BJ (cell line): ENCODE results near the gene TFF2. TPM values are rescaled to one million over a fixed set of nuclear protein-coding genes. Genes with fewer than 3 reads are reported as not detected.
A peak's percentile ranks its signal among the peaks of the same experiment; 100 is the strongest.

Experiments
- CTCF ChIA-PET: fragments of 350-600 bp; formaldehyde crosslinking; extraction: SDS; loops from one replicate; lab custom pipeline; 2021; ENCODE audit warnings: antibody characterized with exemption, inconsistent platforms; lab: Yijun Ruan, JAX
- POLR2A ChIA-PET: fragments of 300-600 bp; sonication (Branson Sonifier 250); formaldehyde crosslinking; extraction: SDS; loops from one replicate; lab custom pipeline; 2021; ENCODE audit warnings: antibody characterized with exemption; lab: Charles Lee
- DNase-seq: peaks from one replicate; pipeline ENCODE4 v3.0.0-alpha.2; 2011; ENCODE audit warnings: low read depth
- H3K27me3 ChIP-seq: 2 replicates; pipeline ENCODE4 v1.6.0; 2011; ENCODE audit warnings: low read length; ENCODE audit not compliant: control insufficient read depth, insufficient read depth
- H3K36me3 ChIP-seq: 2 replicates; pipeline ENCODE4 v1.5.1; 2011; ENCODE audit warnings: low read length; ENCODE audit not compliant: control insufficient read depth, insufficient read depth
- H3K4me3 ChIP-seq: 2 replicates; pipeline ENCODE4 v1.5.1; 2011; ENCODE audit warnings: low read depth, mild to moderate bottlenecking, control low read depth, low read length
- polyA plus RNA-seq: library from polyadenylated mRNA; depleted of rRNA; stranded (reverse); fragments of >200 nt; gene quantifications from 2 replicates; pipeline ENCODE4 v1.2.3, GENCODE V29; 2011
- TF ChIP-seq, protein P1 (sequence below): IDR thresholded peaks from 2 replicates; pipeline ENCODE4 v1.5.1; 2011; ENCODE audit warnings: low read depth, mild to moderate bottlenecking, control low read depth, inconsistent platforms, low read length, moderate library complexity; ENCODE audit not compliant: insufficient read depth

The TFF2 gene
- polyA plus RNA-seq, 1 experiment = not detected

DNA sequence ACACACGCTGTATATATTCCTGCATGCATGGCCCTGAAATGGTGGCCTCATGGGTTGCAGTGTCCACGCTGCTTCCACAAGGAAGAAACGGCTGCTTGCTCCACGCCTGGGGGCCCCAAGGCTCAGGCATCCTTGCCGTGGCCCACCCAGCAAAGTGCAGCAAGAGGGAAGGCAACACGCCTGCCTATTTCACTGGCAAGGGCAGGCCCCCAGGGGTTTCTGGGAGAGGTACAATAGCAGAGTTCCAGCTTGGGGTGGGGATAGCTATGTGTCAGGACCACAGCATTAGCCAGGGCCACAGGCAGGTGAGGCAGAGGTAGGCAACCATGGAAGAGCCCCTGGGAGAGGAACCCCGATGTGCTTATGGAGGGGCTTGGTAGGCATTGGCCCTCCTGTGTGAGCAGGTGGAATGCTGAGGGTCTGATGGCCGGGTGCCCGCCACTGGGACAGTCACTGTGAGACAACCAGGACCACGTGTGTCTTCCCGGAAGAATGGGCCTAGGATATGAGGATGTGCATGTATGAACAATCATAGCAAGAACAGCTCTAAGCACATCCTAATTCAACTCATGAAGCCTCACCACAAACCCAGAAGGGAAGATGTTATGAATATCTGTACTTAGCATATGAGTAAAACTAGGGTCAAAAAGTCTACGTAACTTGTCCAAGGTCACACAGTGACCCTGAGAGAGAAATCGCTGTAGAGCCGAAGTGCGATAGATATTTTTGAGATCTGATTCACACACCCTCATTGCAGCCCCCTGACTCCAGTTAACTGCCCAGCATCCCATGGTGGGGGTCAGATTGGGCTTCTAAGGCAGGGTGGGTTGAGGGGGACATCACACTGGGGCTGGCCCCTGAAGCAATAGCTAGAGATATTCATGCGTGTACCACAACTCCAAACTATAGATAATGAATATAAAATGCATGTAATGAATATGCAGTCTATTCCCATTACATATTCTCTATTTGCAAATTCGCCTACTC, 11.8 kb downstream of the TFF2 start:
- H3K27me3 ChIP-seq = peaks cover 2% of the 10 kb centered on the region
- ChIA-PET POLR2A (no interaction called here), CTCF (interaction anchor here (1.0 to 1.1 kb wide), 2 partner anchors 8 to 194 kb away, joined by 3 to 4 read pairs; no protein-coding TSS in a partner anchor)
- H3K4me3 ChIP-seq = no peak overlapping the region
- H3K36me3 ChIP-seq = no peaks in the 10 kb centered on the region
- TF ChIP-seq, protein P1, sequence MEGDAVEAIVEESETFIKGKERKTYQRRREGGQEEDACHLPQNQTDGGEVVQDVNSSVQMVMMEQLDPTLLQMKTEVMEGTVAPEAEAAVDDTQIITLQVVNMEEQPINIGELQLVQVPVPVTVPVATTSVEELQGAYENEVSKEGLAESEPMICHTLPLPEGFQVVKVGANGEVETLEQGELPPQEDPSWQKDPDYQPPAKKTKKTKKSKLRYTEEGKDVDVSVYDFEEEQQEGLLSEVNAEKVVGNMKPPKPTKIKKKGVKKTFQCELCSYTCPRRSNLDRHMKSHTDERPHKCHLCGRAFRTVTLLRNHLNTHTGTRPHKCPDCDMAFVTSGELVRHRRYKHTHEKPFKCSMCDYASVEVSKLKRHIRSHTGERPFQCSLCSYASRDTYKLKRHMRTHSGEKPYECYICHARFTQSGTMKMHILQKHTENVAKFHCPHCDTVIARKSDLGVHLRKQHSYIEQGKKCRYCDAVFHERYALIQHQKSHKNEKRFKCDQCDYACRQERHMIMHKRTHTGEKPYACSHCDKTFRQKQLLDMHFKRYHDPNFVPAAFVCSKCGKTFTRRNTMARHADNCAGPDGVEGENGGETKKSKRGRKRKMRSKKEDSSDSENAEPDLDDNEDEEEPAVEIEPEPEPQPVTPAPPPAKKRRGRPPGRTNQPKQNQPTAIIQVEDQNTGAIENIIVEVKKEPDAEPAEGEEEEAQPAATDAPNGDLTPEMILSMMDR = no peak
- no peak for DNase-seq

DNA sequence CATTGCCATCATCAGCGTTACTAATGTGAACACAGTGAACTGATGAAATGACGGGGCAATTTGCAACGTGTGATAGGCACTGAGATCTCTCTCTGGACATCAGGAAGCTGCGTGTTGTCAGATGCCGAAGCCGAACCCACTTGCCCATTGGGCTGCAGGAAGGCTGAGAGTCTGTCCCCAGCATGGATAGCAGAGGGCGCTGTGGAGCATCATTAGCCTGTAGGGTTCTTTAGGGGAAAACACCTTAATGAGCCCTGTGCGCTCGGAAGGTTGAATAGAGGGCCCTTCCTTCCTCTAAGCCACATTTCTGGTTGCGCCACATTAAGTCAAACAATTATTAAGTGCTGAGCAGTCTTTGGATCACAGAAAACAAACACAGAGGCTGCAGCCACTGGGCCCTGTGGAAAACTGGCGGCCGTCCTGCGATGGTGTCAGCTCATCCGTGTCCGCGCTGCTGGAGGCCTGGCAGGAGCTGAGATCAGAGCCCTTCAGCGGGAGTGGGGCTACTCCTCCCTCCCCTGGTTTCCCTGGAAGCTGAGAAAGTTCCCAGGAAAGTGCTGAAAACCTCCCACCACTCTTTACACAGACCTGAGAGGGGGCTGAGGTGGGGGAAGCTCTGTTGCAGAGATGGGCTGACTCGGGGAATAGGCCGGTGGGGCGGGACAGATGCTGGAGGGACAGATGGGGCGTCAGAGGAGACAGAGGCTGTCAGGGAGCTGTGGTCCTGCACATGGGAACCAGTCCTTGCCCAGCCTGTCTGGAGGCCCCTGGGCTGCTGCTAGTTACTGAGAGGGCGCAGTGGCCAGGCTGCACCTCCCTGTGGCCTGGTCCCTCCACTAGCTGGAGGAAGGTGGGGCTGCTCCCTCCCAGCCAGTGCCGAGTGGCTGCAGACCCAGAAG, 12.7 kb downstream of the TFF2 start:
- CTCF ChIA-PET = interaction anchor here (1.0 to 1.1 kb wide), 2 partner anchors 9 to 193 kb away, joined by 3 to 4 read pairs; no protein-coding TSS in a partner anchor

GRCh38 chr21:42337276-42337675, 13.5 kb downstream of the TFF2 start:
- CTCF ChIA-PET = no interaction called here
- peaks cover 2% of the 10 kb centered on the region for H3K27me3 ChIP-seq
- H3K4me3 ChIP-seq = no peak overlapping the region
- TF ChIP-seq, protein P1 = no peak
- POLR2A ChIA-PET = interaction anchor here (0.7 kb wide), 1 partner anchor 574 kb away, joined by 4 read pairs; no protein-coding TSS in a partner anchor
- no peak for DNase-seq
- H3K36me3 ChIP-seq = no peaks in the 10 kb centered on the region

More for the DNA sequence above, 12.7 kb downstream of the TFF2 start:
- POLR2A ChIA-PET = no interaction called here
- TF ChIP-seq, protein P1 = peak; percentile 41
- DNase-seq = no peak
- Histone ChIP-seq H3K36me3 (no peaks in the 10 kb centered on the region), H3K27me3 (peaks cover 2% of the 10 kb centered on the region), H3K4me3 (no peak overlapping the region)

- no peak for DNase-seq
- CTCF ChIA-PET = no interaction called here
- POLR2A ChIA-PET = no interaction called here
Observed at GRCh38 chr21:42336054-42336453, 14.7 kb downstream of the TFF2 start.

More at GRCh38 chr21:42336054-42336453, 14.7 kb downstream of the TFF2 start:
- TF ChIP-seq, protein P1 = no peak
- Histone ChIP-seq H3K27me3 (peaks cover 2% of the 10 kb centered on the region), H3K4me3 (no peak overlapping the region), H3K36me3 (no peaks in the 10 kb centered on the region)
